SK-N-SH treated with all-trans-retinoic acid at 6 μM for 48 hours (cell line): Measurements from ENCODE around the gene ANO10.

ENCODE experiments used
- ATAC-seq: fragments of 200-7000 bp; cut with Tn5 transposase; 3 replicates; pipeline ENCODE4 v1.9.1; 2020; ENCODE audit warnings: mild to moderate bottlenecking, moderate library complexity
- ARNTL ChIP-seq: fragments of 450-650 bp; formaldehyde crosslinking; IDR thresholded peaks from 2 replicates; pipeline ENCODE4 v1.5.0; 2020; ENCODE audit warnings: low read depth, mild to moderate bottlenecking, moderate library complexity, borderline replicate concordance
- BACH2 ChIP-seq: fragments of 250-450 bp; sonication (Bioruptor Pico); IDR thresholded peaks from 2 replicates; pipeline ENCODE4 v1.9.0; 2021; ENCODE audit warnings: mild to moderate bottlenecking, borderline replicate concordance
- CREB5 ChIP-seq: fragments of 250-450 bp; sonication (Bioruptor Pico); IDR thresholded peaks from 2 replicates; pipeline ENCODE4 v1.5.1; 2020; ENCODE audit warnings: low read depth, mild to moderate bottlenecking, moderate library complexity
- CSDC2 ChIP-seq: fragments of 250-450 bp; sonication (Bioruptor Pico); IDR thresholded peaks from 2 replicates; pipeline ENCODE4 v1.5.0; 2020; ENCODE audit warnings: mild to moderate bottlenecking, moderate library complexity
- CSRNP3 ChIP-seq: fragments of 250-450 bp; sonication (Bioruptor Pico); IDR thresholded peaks from 2 replicates; pipeline ENCODE4 v1.5.1; 2021; ENCODE audit warnings: mild to moderate bottlenecking, moderate library complexity
- ESRRG ChIP-seq: fragments of 250-450 bp; sonication (Bioruptor Pico); IDR thresholded peaks from 2 replicates; pipeline ENCODE4 v1.6.1; 2021; ENCODE audit warnings: mild to moderate bottlenecking
- GLIS3 ChIP-seq: fragments of 250-450 bp; sonication (Bioruptor Pico); IDR thresholded peaks from 2 replicates; pipeline ENCODE4 v1.5.0; 2020; ENCODE audit warnings: mild to moderate bottlenecking, moderate library complexity
- ISL1 ChIP-seq: fragments of 250-450 bp; sonication (Bioruptor Pico); IDR thresholded peaks from 2 replicates; pipeline ENCODE4 v2.1.2; 2022; ENCODE audit warnings: mild to moderate bottlenecking, moderate library complexity
- OSR1 ChIP-seq: fragments of 250-450 bp; sonication (Bioruptor Pico); IDR thresholded peaks from 2 replicates; pipeline ENCODE4 v1.8.0; 2022; ENCODE audit warnings: moderate library complexity, mild to moderate bottlenecking, inconsistent platforms
- PATZ1 ChIP-seq: fragments of 250-450 bp; sonication (Bioruptor Pico); IDR thresholded peaks from 2 replicates; pipeline ENCODE4 v1.8.0; 2020; ENCODE audit warnings: mild to moderate bottlenecking, moderate library complexity, borderline replicate concordance
- POU6F1 ChIP-seq: fragments of 250-450 bp; sonication (Bioruptor Pico); IDR thresholded peaks from 2 replicates; pipeline ENCODE4 v1.8.0; 2021; ENCODE audit warnings: low read depth, mild to moderate bottlenecking, moderate library complexity, borderline replicate concordance
- PPARA ChIP-seq: fragments of 250-450 bp; sonication (Bioruptor Pico); IDR thresholded peaks from 2 replicates; pipeline ENCODE4 v1.5.0; 2020; ENCODE audit warnings: mild to moderate bottlenecking, borderline replicate concordance
- RARB ChIP-seq: fragments of 250-450 bp; sonication (Bioruptor Pico); IDR thresholded peaks from 2 replicates; pipeline ENCODE4 v1.8.0; 2021; ENCODE audit warnings: mild to moderate bottlenecking, moderate library complexity
- SNAI2 ChIP-seq: fragments of 250-450 bp; sonication (Bioruptor Pico); IDR thresholded peaks from 2 replicates; pipeline ENCODE4 v1.5.0; 2020; ENCODE audit warnings: mild to moderate bottlenecking, moderate library complexity
- TCF4 ChIP-seq: fragments of 250-450 bp; sonication (Bioruptor Pico); IDR thresholded peaks from 2 replicates; pipeline ENCODE4 v1.8.0; 2021; ENCODE audit warnings: mild to moderate bottlenecking, moderate library complexity, borderline replicate concordance
- TOX ChIP-seq: fragments of 250-450 bp; sonication (Bioruptor Pico); IDR thresholded peaks from 2 replicates; pipeline ENCODE4 v1.8.0; 2021; ENCODE audit warnings: mild to moderate bottlenecking, moderate library complexity, borderline replicate concordance
- ZC3H10 ChIP-seq: fragments of 250-450 bp; sonication (Bioruptor Pico); IDR thresholded peaks from 2 replicates; pipeline ENCODE4 v1.5.1; 2021; ENCODE audit warnings: mild to moderate bottlenecking, moderate library complexity
- ZFP3 ChIP-seq: fragments of 250-450 bp; sonication (Bioruptor Pico); IDR thresholded peaks from 2 replicates; pipeline ENCODE4 v1.5.0; 2020; ENCODE audit warnings: mild to moderate bottlenecking, moderate library complexity
- ZNF565 ChIP-seq: fragments of 450-650 bp; formaldehyde crosslinking; conservative IDR thresholded peaks from 2 replicates; pipeline ENCODE4 v1.5.0; 2020; ENCODE audit warnings: low read depth, mild to moderate bottlenecking, moderate library complexity
- ZNF70 ChIP-seq: fragments of 450-650 bp; formaldehyde crosslinking; IDR thresholded peaks from 2 replicates; pipeline ENCODE4 v1.5.0; 2020; ENCODE audit warnings: mild to moderate bottlenecking, moderate library complexity
- ZNF8 ChIP-seq: fragments of 450-650 bp; formaldehyde crosslinking; IDR thresholded peaks from 2 replicates; pipeline ENCODE4 v1.5.0; 2020; ENCODE audit warnings: mild to moderate bottlenecking, moderate library complexity

ANO10 gene

GRCh38 chr3:43413676-43414368, 208.0 kb downstream of the ANO10 start:
- TF ChIP-seq CREB5 (CRISPR knock-in tag) = no peak
- TF ChIP-seq OSR1 (CRISPR knock-in tag) = no peak
- TF ChIP-seq ZNF8 (CRISPR knock-in tag) = no peak
- TF ChIP-seq CSRNP3 (CRISPR knock-in tag) = no peak
- TF ChIP-seq POU6F1 (CRISPR knock-in tag) = no peak
- no peak for TF ChIP-seq CSDC2 (CRISPR knock-in tag)
- no peak for TF ChIP-seq RARB (CRISPR knock-in tag)
- TF ChIP-seq ZNF70 (CRISPR knock-in tag) = no peak
- TF ChIP-seq PPARA (CRISPR knock-in tag) = no peak
- TF ChIP-seq GLIS3 (CRISPR knock-in tag) = no peak
- TF ChIP-seq ARNTL = no peak
- TF ChIP-seq ZNF565 (CRISPR knock-in tag) = no peak
- no peak for TF ChIP-seq PATZ1 (CRISPR knock-in tag)
- no peak for TF ChIP-seq TOX (CRISPR knock-in tag)
- no peak for TF ChIP-seq BACH2
- no peak for TF ChIP-seq ISL1 (CRISPR knock-in tag)
- no peak for TF ChIP-seq ZC3H10 (CRISPR knock-in tag)
- no peak for TF ChIP-seq TCF4 (CRISPR knock-in tag)
- no peak for TF ChIP-seq ESRRG (CRISPR knock-in tag)
- no peak for ATAC-seq

GRCh38 chr3:43411429-43411828, 210.4 kb downstream of the ANO10 start:
- ATAC-seq = no peak
- TF ChIP-seq PATZ1 (CRISPR knock-in tag) (no peak), SNAI2 (CRISPR knock-in tag) (no peak), TOX (CRISPR knock-in tag) (no peak), POU6F1 (CRISPR knock-in tag) (no peak), ARNTL (no peak), OSR1 (CRISPR knock-in tag) (no peak), ZC3H10 (CRISPR knock-in tag) (no peak), BACH2 (no peak), CSRNP3 (CRISPR knock-in tag) (no peak), PPARA (CRISPR knock-in tag) (no peak), ISL1 (CRISPR knock-in tag) (no peak), ESRRG (CRISPR knock-in tag) (no peak), GLIS3 (CRISPR knock-in tag) (no peak), RARB (CRISPR knock-in tag) (no peak), ZFP3 (CRISPR knock-in tag) (no peak), ZNF8 (CRISPR knock-in tag) (no peak), ZNF565 (CRISPR knock-in tag) (no peak), ZNF70 (CRISPR knock-in tag) (no peak)
